AG20443 (cell line): ENCODE measurements around the gene SH3GLB2.
"Not testable (repeated sequence)": the region's sequence is repeated elsewhere in the genome, so short reads cannot be mapped to it uniquely, and the experiment has no call there.

Experiments used
- DNase-seq: peaks from one replicate; pipeline ENCODE4 v3.0.0; 2012; ENCODE audit warnings: low spot score, mixed read lengths

Gene SH3GLB2

GRCh38 chr9:129053020-129053419 lies 24.9 kb upstream of the SH3GLB2 start:
- no peak for DNase-seq

GRCh38 chr9:129052592-129052991 lies 24.5 kb upstream of the SH3GLB2 start:
- DNase-seq = no peak

- DNase-seq = no peak
Measured at GRCh38 chr9:129042016-129042415, 13.9 kb upstream of the SH3GLB2 start.

- DNase-seq = no peak
Measured at GRCh38 chr9:129040113-129040643, 12.0 kb upstream of the SH3GLB2 start.

GRCh38 chr9:129038109-129038852 lies 10.2 kb upstream of the SH3GLB2 start:
- DNase-seq = peak; percentile 2

- no peak for DNase-seq
Measured at GRCh38 chr9:129037767-129038098, 9.6 kb upstream of the SH3GLB2 start.

GRCh38 chr9:129036923-129037766 lies 9.0 kb upstream of the SH3GLB2 start:
- no peak for DNase-seq

- DNase-seq = peak; percentile 98
Measured at GRCh38 chr9:129036241-129036922, 8.3 kb upstream of the SH3GLB2 start, which contains the start of gene MIGA2. Gene MIGA2 (plus strand): TSS chr9:129036626. CDS start chr9:129040595, 3,969 bp downstream.

- DNase-seq = not testable (repeated sequence)
Measured at GRCh38 chr9:129035838-129036237, 7.7 kb upstream of the SH3GLB2 start.

- no peak for DNase-seq
Measured at GRCh38 chr9:129033216-129033615, 5.1 kb upstream of the SH3GLB2 start.

GRCh38 chr9:129032541-129033159 lies 4.5 kb upstream of the SH3GLB2 start:
- no peak for DNase-seq

- DNase-seq = no peak
Measured at GRCh38 chr9:129031514-129031913, 3.4 kb upstream of the SH3GLB2 start.

GRCh38 chr9:129030191-129030590 lies 2.1 kb upstream of the SH3GLB2 start:
- DNase-seq = no peak

- no peak for DNase-seq
Measured at GRCh38 chr9:129027685-129028191, 393 bp downstream of the SH3GLB2 start.

GRCh38 chr9:129027224-129027684 lies 877 bp downstream of the SH3GLB2 start:
- no peak for DNase-seq

GRCh38 chr9:129026442-129027223 lies 1.5 kb downstream of the SH3GLB2 start:
- no peak for DNase-seq

GRCh38 chr9:129023908-129024233 lies 4.3 kb downstream of the SH3GLB2 start:
- DNase-seq = no peak

GRCh38 chr9:129023036-129023907 lies 4.9 kb downstream of the SH3GLB2 start:
- peak; percentile 93 for DNase-seq

- DNase-seq = no peak
Measured at GRCh38 chr9:129022037-129022436, 6.1 kb downstream of the SH3GLB2 start.

- no peak for DNase-seq
Measured at GRCh38 chr9:129021091-129021490, 7.0 kb downstream of the SH3GLB2 start.
